Naive thymus-derived CD4-positive, alpha-beta T cell (primary cell): ENCODE measurements around the gene ANGPT4. TPM values are rescaled to one million over a fixed set of nuclear protein-coding genes. Genes with fewer than 3 reads are reported as not detected.
A peak's percentile ranks its signal among the peaks of the same experiment; 100 is the strongest.

ENCODE experiments used
- ATAC-seq: fragments of 150-1000 bp; cut with Tn5 transposase; 2 replicates; pipeline ENCODE4 v1.10.0; 2021; ENCODE audit warnings: mild to moderate bottlenecking, moderate library complexity
- CTCF ChIA-PET: fragments of 350-600 bp; sonication (Branson Sonifier 250); formaldehyde crosslinking; loops from one replicate; lab custom pipeline; 2021; ENCODE audit warnings: antibody characterized with exemption; lab: Charles Lee
- POLR2A ChIA-PET: fragments of 350-600 bp; sonication (Branson Sonifier 250); formaldehyde crosslinking; loops from one replicate; lab custom pipeline; 2021; ENCODE audit warnings: antibody characterized with exemption, inconsistent platforms; lab: Charles Lee
- DNase-seq, 9 donors: peaks; one replicate each; pipeline versions ENCODE4 v3.0.0 to v3.0.0-alpha.2; 2020 to 2022; ENCODE audit warnings: mixed read lengths in 1 of 9
- H3K27ac ChIP-seq: one replicate; pipeline ENCODE4 v1.7.0; 2013; ENCODE audit warnings: mild to moderate bottlenecking, low read depth, low read length, moderate library complexity
- H3K27me3 ChIP-seq, 2 donors: one replicate each; pipeline ENCODE4 v1.7.0; 2013; ENCODE audit warnings: low read length in 2 of 2, mild to moderate bottlenecking in 2 of 2, moderate library complexity in 2 of 2; ENCODE audit not compliant: control insufficient read depth in 2 of 2, insufficient read depth in 2 of 2
- H3K36me3 ChIP-seq, 3 experiments: 1 replicate in 2 of 3; 2 replicates in 1 of 3; pipeline ENCODE4 v1.7.0; 2013; ENCODE audit warnings: low read length in 3 of 3, mild to moderate bottlenecking in 3 of 3, moderate library complexity in 1 of 3; ENCODE audit not compliant: insufficient read depth in 3 of 3, control insufficient read depth in 2 of 3
- H3K4me1 ChIP-seq, 2 donors: one replicate each; pipeline ENCODE4 v1.7.0; 2013; ENCODE audit warnings: low read length in 2 of 2, mild to moderate bottlenecking in 2 of 2, moderate library complexity in 1 of 2; ENCODE audit not compliant: control insufficient read depth in 2 of 2, insufficient read depth in 2 of 2
- H3K4me3 ChIP-seq: 2 replicates; pipeline ENCODE4 v1.7.0; 2013; ENCODE audit warnings: mild to moderate bottlenecking, low read length
- H3K9me3 ChIP-seq, 3 experiments: 1 replicate in 2 of 3; 2 replicates in 1 of 3; pipeline ENCODE4 v1.7.0; 2013; ENCODE audit warnings: low read length in 3 of 3; ENCODE audit not compliant: control insufficient read depth in 2 of 3
- H3K27ac Mint-ChIP-seq, 9 donors: one replicate each; pipeline ENCODE4 v1.8.0; 2020 to 2022; ENCODE audit warnings: mixed read lengths in 9 of 9, mild to moderate bottlenecking in 8 of 9, moderate library complexity in 5 of 9, inconsistent platforms in 2 of 9
- H3K27me3 Mint-ChIP-seq, 5 donors: one replicate each; pipeline ENCODE4 v1.8.0; 2021 to 2022; ENCODE audit warnings: mixed read lengths in 5 of 5, mild to moderate bottlenecking in 1 of 5
- H3K36me3 Mint-ChIP-seq, 5 donors: one replicate each; pipeline ENCODE4 v1.8.0; 2020 to 2022; ENCODE audit warnings: mixed read lengths in 5 of 5, mild to moderate bottlenecking in 3 of 5, inconsistent platforms in 1 of 5
- H3K4me1 Mint-ChIP-seq, 7 donors: one replicate each; pipeline ENCODE4 v1.8.0; 2020 to 2022; ENCODE audit warnings: mixed read lengths in 7 of 7, mild to moderate bottlenecking in 3 of 7, inconsistent platforms in 1 of 7
- H3K4me3 Mint-ChIP-seq, 10 donors: one replicate each; pipeline ENCODE4 v1.8.0; 2020 to 2022; ENCODE audit warnings: mild to moderate bottlenecking in 10 of 10, mixed read lengths in 10 of 10, moderate library complexity in 6 of 10, inconsistent platforms in 2 of 10
- H3K9me3 Mint-ChIP-seq, 11 donors: one replicate each; pipeline ENCODE4 v1.8.0; 2020 to 2022; ENCODE audit warnings: mixed read lengths in 11 of 11, mild to moderate bottlenecking in 4 of 11, inconsistent platforms in 1 of 11, moderate library complexity in 1 of 11
- intact Hi-C, 2 donors: fragments of 100-400 bp; cut with micrococcal nuclease; formaldehyde crosslinking; loops; one replicate each; pipeline ENCODE4 v1.15.1; 2023
- polyA plus RNA-seq, 2 donors: library from polyadenylated mRNA; unstranded; fragments of 300-500 nt; fragmentation: Illumina TruSeq; gene quantifications; one replicate each; pipeline ENCODE4 v1.2.3, GENCODE V29; 2021
- total RNA-seq, 6 experiments: library from RNA in 5 of 6; stranded (reverse) in 5 of 6; gene quantifications; 1 replicate in 5 of 6; 2 replicates in 1 of 6; pipeline ENCODE4 v1.2.3 and lab custom pipeline; 2021 to 2026

The ANGPT4 gene
- total and polyA plus RNA-seq, 7 experiments from 2014 or later: not detected

DNA sequence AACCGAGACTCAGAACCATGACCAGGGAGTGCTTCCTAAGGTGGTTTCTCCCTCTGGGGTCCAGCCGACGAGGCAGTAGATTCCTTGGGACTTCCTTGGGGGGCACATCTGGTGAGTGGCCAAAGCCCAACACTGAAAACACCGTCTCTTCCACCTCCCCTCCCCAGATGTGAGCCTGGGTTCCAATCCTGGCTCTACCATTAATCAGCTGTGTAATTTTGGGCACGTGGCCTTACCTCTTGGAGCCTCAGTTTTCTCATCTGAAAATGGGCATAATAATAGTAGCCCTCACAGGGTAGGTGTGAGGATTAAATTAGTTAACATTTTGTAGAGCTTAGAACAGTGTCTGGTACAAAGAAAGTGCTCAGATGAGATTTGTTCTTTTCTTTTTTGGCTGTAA, 77.1 kb downstream of the ANGPT4 start:
- Mint-ChIP-seq H3K9me3 (peaks cover 0 to 2% (median 0%) of the 10 kb centered on the region in 11 donors), H3K27ac (peak overlapping the region in 1 of 9 donors; percentile 47), H3K36me3 (peaks cover 0 to 11% (median 3%) of the 10 kb centered on the region in 5 donors), H3K4me3 (peak overlapping the region in 1 of 10 donors; percentile 81), H3K4me1 (peaks cover 36 to 68% (median 54%) of the 10 kb centered on the region in 7 donors), H3K27me3 (no peaks in the 10 kb centered on the region)
- intact Hi-C loops: loop anchor here in 1 of 2 donors (10.0 kb wide), 1 partner anchor 1626 kb away; no protein-coding TSS in a partner anchor
- DNase-seq (no peak), ATAC-seq (no peak)
- Histone ChIP-seq H3K4me3 (no peak overlapping the region), H3K36me3 (no peaks in the 10 kb centered on the region), H3K4me1 (peaks cover 28 to 41% of the 10 kb centered on the region in 2 donors), H3K27me3 (no peaks in the 10 kb centered on the region), H3K27ac (no peak overlapping the region), H3K9me3 (no peaks in the 10 kb centered on the region)
- POLR2A ChIA-PET: interaction anchor here (2.0 kb wide), 1 partner anchor 8 kb away, joined by 5 read pairs; no protein-coding TSS in a partner anchor
- CTCF ChIA-PET: interaction anchor here (0.8 kb wide), 1 partner anchor 21 kb away, joined by 5 read pairs; no protein-coding TSS in a partner anchor

DNA sequence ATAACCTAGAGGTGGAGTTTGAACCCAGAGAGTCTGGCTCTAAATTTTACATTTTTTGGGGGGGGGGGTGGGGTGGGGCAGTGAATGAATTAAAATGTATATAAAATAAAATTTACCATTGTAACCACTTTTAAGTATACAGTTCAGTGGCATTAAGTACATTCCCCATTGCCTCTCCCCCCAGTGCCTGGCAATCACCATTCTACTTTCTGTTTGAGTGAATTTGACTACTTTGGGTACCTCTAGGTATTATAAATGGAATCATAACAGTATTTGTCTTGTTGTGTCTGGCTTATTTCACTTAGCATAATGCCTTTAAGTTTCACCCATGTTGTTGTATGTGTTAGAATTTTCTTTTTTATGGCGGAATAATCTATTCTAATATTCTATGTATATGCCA, 79.9 kb downstream of the ANGPT4 start:
- peak overlapping the region in 4 of 9 donors; percentile 40 to 63 (median 59) for H3K27ac Mint-ChIP-seq
- H3K9me3 Mint-ChIP-seq: peaks cover 0 to 2% (median 0%) of the 10 kb centered on the region in 11 donors
- no peak overlapping the region for H3K4me3 ChIP-seq
- peaks cover 0 to 11% (median 3%) of the 10 kb centered on the region in 5 donors for H3K36me3 Mint-ChIP-seq
- ChIA-PET CTCF (no interaction called here), POLR2A (interaction anchor here (1.4 kb wide), 1 partner anchor 11 kb away, joined by 5 read pairs; no protein-coding TSS in a partner anchor)
- DNase-seq (no peak), ATAC-seq (no peak)
- peak overlapping the region in 6 of 10 donors; percentile 1 to 88 (median 70) for H3K4me3 Mint-ChIP-seq
- H3K36me3 ChIP-seq: no peaks in the 10 kb centered on the region
- H3K27me3 Mint-ChIP-seq: no peaks in the 10 kb centered on the region
- peaks cover 38 to 57% (median 50%) of the 10 kb centered on the region in 7 donors for H3K4me1 Mint-ChIP-seq
- intact Hi-C loops: loop anchor here in 1 of 2 donors (10.0 kb wide), 1 partner anchor 1629 kb away; no protein-coding TSS in a partner anchor
- H3K27ac ChIP-seq: no peak overlapping the region
- no peaks in the 10 kb centered on the region for H3K9me3 ChIP-seq
- H3K27me3 ChIP-seq: no peaks in the 10 kb centered on the region
- peaks cover 24 to 27% of the 10 kb centered on the region in 2 donors for H3K4me1 ChIP-seq

DNA sequence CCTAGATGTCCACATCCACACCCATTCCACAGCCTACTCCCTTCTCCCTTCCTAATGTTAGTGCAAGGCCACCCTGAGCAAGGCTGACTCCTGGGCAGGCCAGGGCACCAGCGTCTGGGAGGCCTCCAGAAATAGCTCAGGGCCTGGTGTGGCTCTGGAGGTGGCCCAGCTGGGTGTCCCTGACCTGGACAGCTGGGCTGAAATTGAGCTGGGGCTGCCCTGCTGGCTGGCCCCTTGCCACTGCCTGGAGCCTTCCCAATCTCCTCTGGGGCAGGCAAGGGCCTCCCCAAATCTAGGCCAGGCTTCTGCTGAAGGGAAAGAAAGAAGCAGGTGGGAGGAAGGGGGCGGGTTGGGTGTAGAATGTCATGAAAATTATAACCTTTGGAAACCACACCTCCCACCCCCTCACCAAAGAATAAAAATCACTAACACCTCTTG, 80.5 kb downstream of the ANGPT4 start:
- Histone ChIP-seq H3K4me3 (peak overlapping the region; percentile 20), H3K4me1 (peaks cover 24 to 27% of the 10 kb centered on the region in 2 donors), H3K27ac (peak overlapping the region; percentile 45), H3K27me3 (no peaks in the 10 kb centered on the region), H3K36me3 (no peaks in the 10 kb centered on the region), H3K9me3 (no peaks in the 10 kb centered on the region)
- H3K36me3 Mint-ChIP-seq: peaks cover 0 to 11% (median 3%) of the 10 kb centered on the region in 5 donors
- peak overlapping the region; percentile 44 to 92 (median 72) for H3K4me3 Mint-ChIP-seq
- H3K27ac Mint-ChIP-seq: peak overlapping the region in 6 of 9 donors; percentile 19 to 87 (median 63)
- H3K27me3 Mint-ChIP-seq: no peaks in the 10 kb centered on the region
- peaks cover 0 to 2% (median 0%) of the 10 kb centered on the region in 11 donors for H3K9me3 Mint-ChIP-seq
- ATAC-seq (no peak), DNase-seq (peak in 1 of 9 donors; percentile 58)
- POLR2A ChIA-PET: interaction anchor here (1.4 kb wide), 1 partner anchor 11 kb away, joined by 5 read pairs; no protein-coding TSS in a partner anchor
- H3K4me1 Mint-ChIP-seq: peaks cover 38 to 54% (median 50%) of the 10 kb centered on the region in 7 donors
- intact Hi-C loops: loop anchor here (2.0 to 10.0 kb wide), 2 partner anchors 509 to 1629 kb away; no protein-coding TSS in a partner anchor
- CTCF ChIA-PET: interaction anchor here (1.0 kb wide), 1 partner anchor 11 kb away, joined by 6 read pairs; no protein-coding TSS in a partner anchor

DNA sequence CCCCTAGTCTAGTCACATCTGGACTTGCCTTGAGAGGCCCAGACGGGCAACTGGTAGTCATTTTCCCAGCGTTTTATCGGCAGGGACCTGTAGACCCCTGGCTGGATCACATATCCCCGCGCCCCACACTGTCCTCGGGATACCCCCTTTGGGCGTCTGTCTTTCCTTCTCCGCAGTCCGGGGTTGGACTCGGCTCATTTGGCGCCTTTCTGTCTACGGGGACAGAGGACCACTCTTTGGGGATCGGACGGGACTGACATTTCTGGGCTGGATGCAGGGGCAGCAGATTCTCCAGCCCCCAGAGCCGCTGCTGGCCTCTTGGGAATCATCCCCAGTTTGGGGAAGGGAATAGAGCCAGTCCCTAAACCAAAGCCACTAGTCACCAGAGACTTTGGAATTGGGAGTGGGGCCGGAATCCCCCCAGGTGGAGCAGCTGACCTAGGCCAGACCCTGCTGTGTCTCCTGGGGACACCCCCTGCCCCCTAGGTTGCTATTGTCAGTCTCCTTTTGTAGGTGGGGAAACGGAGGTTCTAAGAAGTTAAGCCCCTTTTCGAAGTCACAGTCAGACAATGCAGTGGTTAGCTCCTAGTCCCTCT, 81.9 kb downstream of the ANGPT4 start:
- CTCF ChIA-PET: interaction anchor here (0.9 to 1.7 kb wide), 4 partner anchors 7 to 15 kb away, joined by 3 to 4 read pairs (median 4); no protein-coding TSS in a partner anchor

DNA sequence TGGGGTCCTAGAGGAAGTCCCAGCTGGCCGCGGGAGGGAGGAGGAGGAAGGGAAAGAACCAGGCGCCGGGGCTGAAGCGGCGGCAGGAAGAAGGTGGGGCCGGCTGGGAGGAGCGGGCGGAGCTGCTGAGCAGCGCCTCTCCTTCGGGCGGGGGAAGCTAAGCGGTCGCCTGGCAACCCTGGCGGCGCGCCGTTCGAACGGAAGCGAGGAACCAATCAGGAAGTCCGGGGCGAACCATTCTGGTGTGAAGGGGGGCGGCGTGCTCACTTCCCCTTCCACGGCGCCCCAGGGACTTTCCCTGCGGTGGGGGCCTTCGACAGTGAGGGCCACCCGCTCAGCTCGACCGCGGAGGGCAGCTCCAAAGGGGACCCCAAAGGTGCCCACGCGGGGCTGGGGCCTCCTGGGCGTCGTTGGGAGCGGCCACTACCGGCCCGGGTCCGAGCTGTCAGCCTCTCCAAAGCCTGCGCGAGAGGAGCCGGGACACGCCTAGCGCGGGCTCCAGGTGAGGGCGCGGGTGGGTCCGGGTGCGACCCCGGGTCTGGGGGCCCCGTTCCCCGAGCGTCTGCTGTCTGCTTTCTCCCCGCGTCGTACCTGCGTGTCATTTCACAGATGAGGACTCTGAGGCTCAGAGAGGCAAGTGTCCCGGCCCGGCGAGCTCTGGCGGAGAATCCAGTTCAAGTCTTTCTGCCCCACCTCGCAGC, 82.5 kb downstream of the ANGPT4 start, which contains the start of gene FAM110A:
Gene FAM110A (plus strand): TSS at position 266 of the 701 bp plus-strand sequence. CDS start 11,090 bp downstream, outside the sequence.
- intact Hi-C loops: loop anchor here (1.0 to 10.0 kb wide), 13 partner anchors 11 to 1631 kb away; partner anchors contain the start of genes PSMF1 (in 2 of the 2), CSNK2A1 (in 1 of the 2), SNPH (in 1 of the 2) and STK35 (in 1 of the 2)
- no peaks in the 10 kb centered on the region for H3K27me3 Mint-ChIP-seq
- H3K36me3 Mint-ChIP-seq: peaks cover 0 to 6% (median 3%) of the 10 kb centered on the region in 5 donors
- H3K4me1 Mint-ChIP-seq: peaks cover 36 to 50% (median 46%) of the 10 kb centered on the region in 7 donors
- H3K4me3 Mint-ChIP-seq: peak within 1 kb of the TSS; percentile 73 to 92 (median 87)
- no peaks in the 10 kb centered on the region for H3K27me3 ChIP-seq
- ChIA-PET POLR2A (interaction anchor here (0.8 to 3.4 kb wide), 6 partner anchors 9 to 285 kb away, joined by 3 to 43 read pairs (median 8); partner anchors contain the start of gene PSMF1), CTCF (interaction anchor here (0.8 to 1.7 kb wide), 7 partner anchors 8 to 123 kb away, joined by 3 to 4 read pairs (median 3); no protein-coding TSS in a partner anchor)
- ATAC-seq: peak; percentile 94
- H3K4me1 ChIP-seq: peaks cover 24 to 27% of the 10 kb centered on the region in 2 donors
- H3K36me3 ChIP-seq: no peaks in the 10 kb centered on the region
- peak; percentile 87 to 95 (median 94) for DNase-seq
- peaks cover 0 to 2% (median 0%) of the 10 kb centered on the region in 11 donors for H3K9me3 Mint-ChIP-seq
- H3K27ac Mint-ChIP-seq: peak within 1 kb of the TSS; percentile 60 to 97 (median 87)
- H3K9me3 ChIP-seq: no peaks in the 10 kb centered on the region
- peak within 1 kb of the TSS; percentile 88 for H3K4me3 ChIP-seq
- H3K27ac ChIP-seq: peak within 1 kb of the TSS; percentile 94

More for the DNA sequence above, 81.9 kb downstream of the ANGPT4 start:
- Mint-ChIP-seq H3K9me3 (peaks cover 0 to 2% (median 0%) of the 10 kb centered on the region in 11 donors), H3K27ac (peak overlapping the region; percentile 60 to 97 (median 87)), H3K4me1 (peaks cover 37 to 50% (median 46%) of the 10 kb centered on the region in 7 donors), H3K4me3 (peak overlapping the region; percentile 73 to 92 (median 87)), H3K36me3 (peaks cover 0 to 6% (median 3%) of the 10 kb centered on the region in 5 donors), H3K27me3 (no peaks in the 10 kb centered on the region)
- ATAC-seq (peak; percentile 0), DNase-seq (no peak)
- Histone ChIP-seq H3K4me1 (peaks cover 24 to 27% of the 10 kb centered on the region in 2 donors), H3K4me3 (peak overlapping the region; percentile 88), H3K36me3 (no peaks in the 10 kb centered on the region), H3K27me3 (no peaks in the 10 kb centered on the region), H3K9me3 (no peaks in the 10 kb centered on the region), H3K27ac (peak overlapping the region; percentile 94)
- POLR2A ChIA-PET: interaction anchor here (1.7 to 3.4 kb wide), 3 partner anchors 9 to 284 kb away, joined by 4 to 43 read pairs (median 28); partner anchors contain the start of gene PSMF1
- intact Hi-C loops: loop anchor here (2.0 to 10.0 kb wide), 5 partner anchors 53 to 1631 kb away; partner anchors contain the start of genes CSNK2A1 (in 1 of the 2) and STK35 (in 1 of the 2)
